HCT116 (cell line): ENCODE results near the gene IYD.

ENCODE experiments used
- CTCF ChIP-seq, 3 experiments: fragments of 200-600 bp in 1 of 3; sonication (generic) in 1 of 3; IDR thresholded peaks in 2 of 3; conservative IDR thresholded peaks in 1 of 3; 2 replicates each; pipeline ENCODE4 v1.5.1; 2012 to 2017; ENCODE audit warnings: low read depth in 2 of 3, low read length in 2 of 3, antibody characterized with exemption in 1 of 3, borderline replicate concordance in 1 of 3, control low read depth in 1 of 3, mild to moderate bottlenecking in 1 of 3, mixed read lengths in 1 of 3, mixed run types in 1 of 3, moderate library complexity in 1 of 3; ENCODE audit not compliant: insufficient read depth in 1 of 3
- EGR1 ChIP-seq: IDR thresholded peaks from 2 replicates; pipeline ENCODE4 v1.6.1; 2012; ENCODE audit warnings: low read depth
- EZH2phosphoT487 ChIP-seq: fragments of 200-600 bp; IDR thresholded peaks from 2 replicates; pipeline ENCODE4 v1.6.1; 2018; ENCODE audit warnings: antibody characterized with exemption, borderline replicate concordance
- POLR2AphosphoS5 ChIP-seq: IDR thresholded peaks from 2 replicates; pipeline ENCODE4 v1.6.1; 2011; ENCODE audit warnings: mild to moderate bottlenecking, low read depth, low read length, moderate library complexity
- YY1 ChIP-seq: IDR thresholded peaks from 2 replicates; pipeline ENCODE4 v1.6.1; 2011; ENCODE audit warnings: low read length, low read depth, moderate library complexity, mild to moderate bottlenecking; ENCODE audit not compliant: insufficient replicate concordance; ENCODE audit errors: extremely low read depth

DNA sequence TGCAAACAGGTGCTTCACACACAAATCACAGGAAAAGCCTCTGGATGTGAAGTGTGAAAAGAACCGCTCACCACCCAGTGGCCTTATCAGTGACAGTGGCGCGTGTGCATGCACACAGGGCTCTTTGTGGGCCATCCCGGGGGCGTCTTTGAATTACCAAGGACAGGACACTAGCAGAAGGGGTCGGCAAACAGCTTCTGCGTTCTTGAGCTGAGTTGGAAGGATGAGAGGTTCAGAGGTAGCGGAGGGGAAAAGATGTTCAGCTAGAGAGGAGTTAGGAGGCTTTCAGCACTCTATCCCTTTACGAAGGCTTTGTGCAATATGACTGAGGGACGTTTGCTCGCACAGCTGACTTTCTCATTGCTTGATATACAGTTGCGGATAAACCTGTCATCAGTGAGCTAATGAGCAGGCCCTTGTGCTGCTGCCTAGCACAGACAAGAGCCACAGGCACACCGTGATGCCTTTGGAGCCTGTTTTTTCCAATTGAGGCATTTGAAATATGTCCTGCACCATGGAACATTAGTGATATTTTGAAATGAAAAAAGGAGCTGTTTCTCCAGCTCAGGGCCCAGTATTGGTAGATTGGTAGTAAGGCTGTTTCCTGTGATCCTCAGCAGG, 83.1 kb downstream of the IYD start:
- TF ChIP-seq CTCF (IDR thresholded peaks at IDR 0.05 in 2 of 3, conservative IDR thresholded peaks at IDR 0.05 in 1 of 3; ENCODE audit: borderline replicate concordance in 1 of 3, insufficient read depth in 1 of 3, low read depth in 2 of 3, low read length in 2 of 3) (no peak), EZH2phosphoT487 (no peak), EGR1 (no peak), YY1 (no peak), POLR2AphosphoS5 (no peak)
